Breast epithelium (tissue), 3 donors: ENCODE measurements around the gene MYLK.

Experiments used
- CTCF ChIP-seq, 3 donors: fragments of 450-650 bp; IDR thresholded peaks; one replicate each; pipeline ENCODE4 v1.5.1; 2016 to 2017; ENCODE audit warnings: antibody characterized with exemption in 3 of 3, mild to moderate bottlenecking in 3 of 3, moderate library complexity in 3 of 3
- POLR2A ChIP-seq: fragments of 450-650 bp; IDR thresholded peaks from one replicate; pipeline ENCODE4 v1.6.1; 2016; ENCODE audit warnings: antibody characterized with exemption, mild to moderate bottlenecking, moderate library complexity

- TF ChIP-seq CTCF (IDR thresholded peaks at IDR 0.05), result no peak
- no peak for TF ChIP-seq POLR2A
Observed at GRCh38 chr3:123629747-123630047, 254.4 kb downstream of the MYLK start.
